CD4-positive, alpha-beta T cell treated with Interleukin-4 for 4 hours (primary cell): ENCODE data around the gene TSPAN1.

ENCODE experiments used
- DNase-seq: peaks from one replicate; pipeline ENCODE4 v3.0.0-alpha.2; 2020

Gene TSPAN1

GRCh38 chr1:46166521-46167462 is 8.1 kb upstream of the TSPAN1 start:
- peak; percentile 22 for DNase-seq

- DNase-seq, result no peak
These were observed 6.4 kb upstream of the TSPAN1 start for GRCh38 chr1:46168477-46168876.

- no peak for DNase-seq
These were observed 5.0 kb upstream of the TSPAN1 start for GRCh38 chr1:46169811-46170454.

- DNase-seq, result no peak
These were observed 3.5 kb upstream of the TSPAN1 start for GRCh38 chr1:46171351-46171750.

- no peak for DNase-seq
These were observed 3.0 kb upstream of the TSPAN1 start for GRCh38 chr1:46171871-46172270.

- DNase-seq, result no peak
These were observed 2.6 kb upstream of the TSPAN1 start for GRCh38 chr1:46172321-46172720.

GRCh38 chr1:46173361-46173856 is 1.5 kb upstream of the TSPAN1 start:
- no peak for DNase-seq

- no peak for DNase-seq
These were observed 356 bp downstream of the TSPAN1 start for GRCh38 chr1:46175243-46175642.

- no peak for DNase-seq
These were observed 1.5 kb downstream of the TSPAN1 start, which contains the start of gene P3R3URF for GRCh38 chr1:46176211-46176865. Gene P3R3URF (minus strand): TSS chr1:46176488. CDS start chr1:46176471, 17 bp downstream.

GRCh38 chr1:46179138-46180081 is 4.5 kb downstream of the TSPAN1 start:
- peak; percentile 72 for DNase-seq

- no peak for DNase-seq
These were observed 5.3 kb downstream of the TSPAN1 start for GRCh38 chr1:46180082-46180616.

- DNase-seq, result no peak
These were observed 6.7 kb downstream of the TSPAN1 start for GRCh38 chr1:46181343-46182260.

- DNase-seq, result no peak
These were observed 8.4 kb downstream of the TSPAN1 start for GRCh38 chr1:46183079-46183847.

GRCh38 chr1:46183926-46184557 is 9.2 kb downstream of the TSPAN1 start:
- no peak for DNase-seq

GRCh38 chr1:46184920-46185658 is 10.2 kb downstream of the TSPAN1 start:
- DNase-seq, result no peak

GRCh38 chr1:46186076-46186475 is 11.2 kb downstream of the TSPAN1 start:
- DNase-seq, result no peak

- no peak for DNase-seq
These were observed 12.4 kb downstream of the TSPAN1 start for GRCh38 chr1:46187106-46187869.
